IMR-90 (cell line): ENCODE data around the gene PBX3. TPM values are rescaled to one million over a fixed set of nuclear protein-coding genes. Genes with fewer than 3 reads are reported as not detected.

ENCODE experiments used
- ATAC-seq: fragments of 200-7000 bp; cut with Tn5 transposase; 2 replicates; pipeline ENCODE4 v1.9.1; 2020; ENCODE audit warnings: low read depth, mild to moderate bottlenecking, moderate library complexity
- BruUV-seq: library from RNA; stranded (reverse); fragments of 400-500 nt; replicated peaks from 2 replicates; lab custom pipeline; 2021; lab: Mats Ljungman, UMichigan
- CTCF ChIA-PET: fragments of 300-600 bp; formaldehyde crosslinking; extraction: SDS; loops from one replicate; lab custom pipeline; 2021; ENCODE audit warnings: antibody characterized with exemption; lab: Yijun Ruan, JAX
- POLR2A ChIA-PET: fragments of 300-600 bp; sonication (Branson Sonifier 250); formaldehyde crosslinking; loops from one replicate; lab custom pipeline; 2022; ENCODE audit warnings: antibody characterized with exemption; ENCODE audit not compliant: unreplicated experiment; lab: Charles Lee
- DNase-seq: peaks from one replicate; pipeline ENCODE4 v3.0.0; 2013
- H2AFZ ChIP-seq: replicated peaks from 2 replicates; pipeline ENCODE3; 2013; ENCODE audit warnings: low read length, mild to moderate bottlenecking; ENCODE audit not compliant: poor library complexity
- H2AK5ac ChIP-seq: 2 replicates; pipeline ENCODE4 v1.6.1; 2013; ENCODE audit warnings: low read depth, low read length, inconsistent platforms
- H2AK9ac ChIP-seq: replicated peaks from 2 replicates; pipeline ENCODE3; 2013; ENCODE audit warnings: mild to moderate bottlenecking, low read depth, low read length, moderate library complexity; ENCODE audit not compliant: poor library complexity
- H2BK120ac ChIP-seq: 2 replicates; pipeline ENCODE4 v1.6.1; 2013; ENCODE audit warnings: low read depth, low read length, inconsistent platforms
- H2BK15ac ChIP-seq: 3 replicates; pipeline ENCODE4 v1.6.1; 2013; ENCODE audit warnings: low read depth, low read length, inconsistent platforms
- H2BK20ac ChIP-seq: 2 replicates; pipeline ENCODE4 v1.6.1; 2013; ENCODE audit warnings: low read depth, mild to moderate bottlenecking, inconsistent platforms, low read length, moderate library complexity
- H2BK5ac ChIP-seq: 2 replicates; pipeline ENCODE4 v1.6.1; 2013; ENCODE audit warnings: mild to moderate bottlenecking, low read depth, low read length, inconsistent platforms; ENCODE audit not compliant: poor library complexity, severe bottlenecking
- H3K14ac ChIP-seq: replicated peaks from 2 replicates; pipeline ENCODE4 v1.6.1; 2013; ENCODE audit warnings: low read depth, low read length, inconsistent platforms
- H3K18ac ChIP-seq: 2 replicates; pipeline ENCODE4 v1.6.1; 2013; ENCODE audit warnings: low read depth, low read length, control low read depth
- H3K23ac ChIP-seq: 2 replicates; pipeline ENCODE4 v1.6.1; 2013; ENCODE audit warnings: low read depth, low read length, inconsistent platforms
- H3K27ac ChIP-seq: 2 replicates; pipeline ENCODE4 v1.5.1; 2013; ENCODE audit warnings: mild to moderate bottlenecking, control low read depth, low read length; ENCODE audit not compliant: insufficient read depth
- H3K27me3 ChIP-seq: 2 replicates; pipeline ENCODE4 v1.6.1; 2013; ENCODE audit warnings: low read length; ENCODE audit not compliant: control insufficient read depth, insufficient read depth
- H3K36me3 ChIP-seq: 2 replicates; pipeline ENCODE4 v1.6.1; 2013; ENCODE audit warnings: low read length, mixed read lengths; ENCODE audit not compliant: control insufficient read depth, insufficient read depth
- H3K4ac ChIP-seq: 2 replicates; pipeline ENCODE4 v1.6.1; 2013; ENCODE audit warnings: low read depth, low read length, inconsistent platforms
- H3K4me1 ChIP-seq: 2 replicates; pipeline ENCODE4 v1.6.1; 2013; ENCODE audit warnings: low read length, mixed read lengths; ENCODE audit not compliant: control insufficient read depth, insufficient read depth
- H3K4me2 ChIP-seq: 2 replicates; pipeline ENCODE4 v1.6.1; 2013; ENCODE audit warnings: low read depth, mild to moderate bottlenecking, control low read depth, low read length, moderate library complexity
- H3K4me3 ChIP-seq: 2 replicates; pipeline ENCODE4 v1.5.1; 2013; ENCODE audit warnings: low read depth, mild to moderate bottlenecking, control low read depth, low read length, moderate library complexity; ENCODE audit not compliant: insufficient read depth
- H3K56ac ChIP-seq: 2 replicates; pipeline ENCODE4 v1.6.1; 2013; ENCODE audit warnings: low read length, inconsistent platforms; ENCODE audit not compliant: insufficient read depth; ENCODE audit errors: extremely low read depth
- H3K79me1 ChIP-seq, 2 experiments: 2 replicates each; pipeline ENCODE4 v1.6.1; 2013; ENCODE audit warnings: low read length in 2 of 2, inconsistent platforms in 1 of 2, low read depth in 1 of 2
- H3K9ac ChIP-seq: 2 replicates; pipeline ENCODE4 v1.6.1; 2013; ENCODE audit warnings: low read depth, low read length, control low read depth
- H3K9me1 ChIP-seq: 2 replicates; pipeline ENCODE4 v1.6.1; 2013; ENCODE audit warnings: low read length, inconsistent platforms; ENCODE audit not compliant: insufficient read depth
- H3K9me3 ChIP-seq: 2 replicates; pipeline ENCODE4 v1.6.1; 2013; ENCODE audit warnings: low read length; ENCODE audit not compliant: control insufficient read depth, insufficient read depth
- H4K20me1 ChIP-seq: 2 replicates; pipeline ENCODE4 v1.6.1; 2013; ENCODE audit warnings: low read length, inconsistent platforms; ENCODE audit not compliant: insufficient read depth
- H4K5ac ChIP-seq: 2 replicates; pipeline ENCODE4 v1.6.1; 2013; ENCODE audit warnings: mild to moderate bottlenecking, low read depth, low read length, control low read depth
- H4K8ac ChIP-seq, 2 experiments: 2 replicates each; pipeline ENCODE4 v1.6.1; 2013; ENCODE audit warnings: low read depth in 2 of 2, low read length in 2 of 2, control low read depth in 1 of 2, inconsistent platforms in 1 of 2
- H4K91ac ChIP-seq: 2 replicates; pipeline ENCODE4 v1.6.1; 2013; ENCODE audit warnings: low read depth, low read length, inconsistent platforms; ENCODE audit not compliant: insufficient read depth
- BHLHE40 ChIP-seq: fragments of 150-350 bp; IDR thresholded peaks from 2 replicates; pipeline ENCODE4 v1.6.1; 2016; ENCODE audit warnings: mild to moderate bottlenecking, low read depth, low read length
- CEBPB ChIP-seq: IDR thresholded peaks from 2 replicates; pipeline ENCODE4 v1.6.1; 2012; ENCODE audit warnings: low read depth, low read length, improper control_type of control experiment
- CHD1 ChIP-seq: IDR thresholded peaks from 2 replicates; pipeline ENCODE4 v1.6.1; 2012; ENCODE audit warnings: low read depth, low read length, improper control_type of control experiment
- FOS ChIP-seq: fragments of 150-350 bp; IDR thresholded peaks from 2 replicates; pipeline ENCODE4 v1.6.1; 2016; ENCODE audit warnings: low read depth, low read length
- MAFK ChIP-seq: IDR thresholded peaks from 2 replicates; pipeline ENCODE4 v1.6.1; 2012; ENCODE audit warnings: low read depth, low read length, improper control_type of control experiment
- MAZ ChIP-seq: IDR thresholded peaks from 2 replicates; pipeline ENCODE4 v1.6.1; 2012; ENCODE audit warnings: low read depth, mild to moderate bottlenecking, low read length, improper control_type of control experiment, moderate library complexity, borderline replicate concordance
- MXI1 ChIP-seq: IDR thresholded peaks from 2 replicates; pipeline ENCODE4 v1.6.1; 2012; ENCODE audit warnings: low read depth, mild to moderate bottlenecking, low read length, moderate library complexity, borderline replicate concordance
- NFE2L2 ChIP-seq: fragments of 150-350 bp; IDR thresholded peaks from 2 replicates; pipeline ENCODE4 v1.6.1; 2016; ENCODE audit warnings: low read depth, mild to moderate bottlenecking, low read length
- POLR2A ChIP-seq: IDR thresholded peaks from 2 replicates; pipeline ENCODE4 v1.6.1; 2012; ENCODE audit warnings: mild to moderate bottlenecking, low read depth, low read length
- RAD21 ChIP-seq: IDR thresholded peaks from 2 replicates; pipeline ENCODE4 v1.6.1; 2012; ENCODE audit warnings: low read length, improper control_type of control experiment
- RCOR1 ChIP-seq: IDR thresholded peaks from 2 replicates; pipeline ENCODE4 v1.6.1; 2012; ENCODE audit warnings: mild to moderate bottlenecking, low read length, improper control_type of control experiment; ENCODE audit not compliant: insufficient replicate concordance
- SMC3 ChIP-seq: fragments of 150-350 bp; IDR thresholded peaks from 2 replicates; pipeline ENCODE4 v1.6.1; 2016; ENCODE audit warnings: low read depth, mild to moderate bottlenecking, antibody characterized with exemption, low read length, moderate library complexity
- WGBS, 2 experiments: methylation state at CpG; one replicate each; pipeline versions ENCODE4 v1.1.5 to v1.1.7; 2013; ENCODE audit warnings: missing lambda C conversion rate in 2 of 2; ENCODE audit not compliant: insufficient read length in 1 of 2; ENCODE audit errors: extremely low coverage in 2 of 2; 5-methylcytosine and 5-hydroxymethylcytosine counted together
- dilution Hi-C: fragments of 300-500 bp; cut with HindIII; formaldehyde crosslinking; loops from one replicate; pipeline ENCODE4 v1.14.3; 2018; ENCODE audit warnings: low sequenced_read_pairs; ENCODE audit not compliant: unreplicated experiment
- in situ Hi-C: fragments of 300-500 bp; cut with MboI; formaldehyde crosslinking; loops from 3 replicates; pipeline ENCODE4 v1.14.3; 2019; ENCODE audit warnings: low sequenced_read_pairs, inconsistent platforms, mixed read lengths
- intact Hi-C: fragments of 100-400 bp; cut with micrococcal nuclease; formaldehyde crosslinking; loops from 2 replicates; pipeline ENCODE4 v1.10.0; 2022
- polyA plus RNA-seq, 3 experiments: library from polyadenylated mRNA; depleted of rRNA; stranded (reverse); fragments of >200 nt; gene quantifications; 2 replicates each; pipeline ENCODE4 v1.2.3, GENCODE V29; 2012; ENCODE audit warnings: low replicate concordance in 1 of 3
- total RNA-seq: library from RNA; depleted of rRNA; stranded (reverse); fragments of >200 nt; gene quantifications from 2 replicates; pipeline ENCODE4 v1.2.3, GENCODE V29; 2012
- TF ChIP-seq, protein P1 (sequence below): conservative IDR thresholded peaks from 2 replicates; pipeline ENCODE4 v1.5.1; 2012; ENCODE audit warnings: mild to moderate bottlenecking, low read depth, low read length, improper control_type of control experiment
- TF ChIP-seq, protein P2 (sequence below): fragments of 150-350 bp; IDR thresholded peaks from 2 replicates; pipeline ENCODE4 v1.6.1; 2017; ENCODE audit warnings: mild to moderate bottlenecking, antibody characterized with exemption, low read length, low read depth
- TF ChIP-seq, protein P3 (sequence below): fragments of 150-350 bp; IDR thresholded peaks from 2 replicates; pipeline ENCODE4 v1.6.1; 2016; ENCODE audit warnings: low read depth, mild to moderate bottlenecking, low read length, moderate library complexity, borderline replicate concordance

PBX3 gene
- total and polyA plus RNA-seq, 2 of the 4 experiments (the other 2 are of a cell fraction): 12.0 to 15.6 TPM

DNA sequence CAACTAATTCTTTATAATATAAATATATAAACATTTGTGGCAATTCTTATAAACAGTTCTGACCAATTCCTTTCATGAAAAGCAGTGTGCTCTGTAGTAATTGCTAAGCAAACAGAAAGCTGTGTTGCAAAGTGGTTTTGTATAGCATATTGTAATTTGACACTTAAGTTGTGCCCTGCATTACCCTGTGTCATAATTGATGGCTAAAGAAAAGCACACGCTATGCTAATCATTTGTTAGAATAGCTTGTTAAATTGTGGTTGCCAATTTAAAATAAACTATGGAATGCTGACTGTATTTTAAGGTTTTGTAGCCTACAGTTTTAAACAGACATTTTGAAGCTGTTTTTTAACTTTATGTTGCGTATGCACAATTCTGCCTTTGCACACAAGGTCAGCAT lies 140.0 kb downstream of the PBX3 start:
- intact Hi-C loops (loop anchor here (5.0 kb wide), 1 partner anchor 140 kb away; the partner anchor contains the start of gene PBX3), in situ Hi-C loops (no loop called here), dilution Hi-C loops (no loop called here)
- Histone ChIP-seq H4K91ac (no peak overlapping the region), H2AK5ac (no peak overlapping the region), H3K36me3 (no peaks in the 10 kb centered on the region), H3K79me1 (peaks cover 25 to 35% of the 10 kb centered on the region in 2 experiments), H3K4me1 (peaks cover 8% of the 10 kb centered on the region), H2BK15ac (no peak overlapping the region), H3K9me1 (no peaks in the 10 kb centered on the region; the same call in 1 of the 2 replicates), H2AK9ac (no peak overlapping the region), H3K27ac (no peak overlapping the region), H4K20me1 (peaks cover 5% of the 10 kb centered on the region; the same call in 1 of the 2 replicates), H3K4me3 (no peak overlapping the region), H3K4ac (no peak overlapping the region), H2BK5ac (no peak overlapping the region), H2BK20ac (no peak overlapping the region), H3K9ac (no peak overlapping the region), H4K5ac (no peak overlapping the region), H3K14ac (no peak overlapping the region), H2AFZ (no peak overlapping the region), H3K9me3 (no peaks in the 10 kb centered on the region), H4K8ac (no peak overlapping the region), H3K56ac (no peak overlapping the region), H3K4me2 (peak overlapping the region; percentile 54; the same call in 1 of the 2 replicates), H3K18ac (no peak overlapping the region), H3K23ac (no peak overlapping the region), H3K27me3 (no peaks in the 10 kb centered on the region), H2BK120ac (no peak overlapping the region)
- ATAC-seq (peak; percentile 22; the same call in 1 of the 2 replicates), DNase-seq (peak; percentile 50)
- no peak for TF ChIP-seq SMC3
- no peak for TF ChIP-seq MXI1
- TF ChIP-seq POLR2A: no peak
- no peak for TF ChIP-seq CHD1
- TF ChIP-seq, protein P1, sequence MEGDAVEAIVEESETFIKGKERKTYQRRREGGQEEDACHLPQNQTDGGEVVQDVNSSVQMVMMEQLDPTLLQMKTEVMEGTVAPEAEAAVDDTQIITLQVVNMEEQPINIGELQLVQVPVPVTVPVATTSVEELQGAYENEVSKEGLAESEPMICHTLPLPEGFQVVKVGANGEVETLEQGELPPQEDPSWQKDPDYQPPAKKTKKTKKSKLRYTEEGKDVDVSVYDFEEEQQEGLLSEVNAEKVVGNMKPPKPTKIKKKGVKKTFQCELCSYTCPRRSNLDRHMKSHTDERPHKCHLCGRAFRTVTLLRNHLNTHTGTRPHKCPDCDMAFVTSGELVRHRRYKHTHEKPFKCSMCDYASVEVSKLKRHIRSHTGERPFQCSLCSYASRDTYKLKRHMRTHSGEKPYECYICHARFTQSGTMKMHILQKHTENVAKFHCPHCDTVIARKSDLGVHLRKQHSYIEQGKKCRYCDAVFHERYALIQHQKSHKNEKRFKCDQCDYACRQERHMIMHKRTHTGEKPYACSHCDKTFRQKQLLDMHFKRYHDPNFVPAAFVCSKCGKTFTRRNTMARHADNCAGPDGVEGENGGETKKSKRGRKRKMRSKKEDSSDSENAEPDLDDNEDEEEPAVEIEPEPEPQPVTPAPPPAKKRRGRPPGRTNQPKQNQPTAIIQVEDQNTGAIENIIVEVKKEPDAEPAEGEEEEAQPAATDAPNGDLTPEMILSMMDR: no peak
- TF ChIP-seq BHLHE40: no peak
- no peak for TF ChIP-seq RCOR1
- TF ChIP-seq, protein P2, sequence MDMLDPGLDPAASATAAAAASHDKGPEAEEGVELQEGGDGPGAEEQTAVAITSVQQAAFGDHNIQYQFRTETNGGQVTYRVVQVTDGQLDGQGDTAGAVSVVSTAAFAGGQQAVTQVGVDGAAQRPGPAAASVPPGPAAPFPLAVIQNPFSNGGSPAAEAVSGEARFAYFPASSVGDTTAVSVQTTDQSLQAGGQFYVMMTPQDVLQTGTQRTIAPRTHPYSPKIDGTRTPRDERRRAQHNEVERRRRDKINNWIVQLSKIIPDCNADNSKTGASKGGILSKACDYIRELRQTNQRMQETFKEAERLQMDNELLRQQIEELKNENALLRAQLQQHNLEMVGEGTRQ: no peak
- no peak for TF ChIP-seq NFE2L2
- no peak for TF ChIP-seq MAZ
- TF ChIP-seq FOS: no peak
- TF ChIP-seq RAD21: no peak
- TF ChIP-seq CEBPB: no peak
- TF ChIP-seq, protein P3, sequence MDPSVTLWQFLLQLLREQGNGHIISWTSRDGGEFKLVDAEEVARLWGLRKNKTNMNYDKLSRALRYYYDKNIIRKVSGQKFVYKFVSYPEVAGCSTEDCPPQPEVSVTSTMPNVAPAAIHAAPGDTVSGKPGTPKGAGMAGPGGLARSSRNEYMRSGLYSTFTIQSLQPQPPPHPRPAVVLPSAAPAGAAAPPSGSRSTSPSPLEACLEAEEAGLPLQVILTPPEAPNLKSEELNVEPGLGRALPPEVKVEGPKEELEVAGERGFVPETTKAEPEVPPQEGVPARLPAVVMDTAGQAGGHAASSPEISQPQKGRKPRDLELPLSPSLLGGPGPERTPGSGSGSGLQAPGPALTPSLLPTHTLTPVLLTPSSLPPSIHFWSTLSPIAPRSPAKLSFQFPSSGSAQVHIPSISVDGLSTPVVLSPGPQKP: no peak
- TF ChIP-seq MAFK: no peak
- WGBS, 2 experiments: 17% methylated on average over 1 of the region's 2 CpGs; no CpG with 5 or more reads in 1 of the 2 experiments
- ChIA-PET POLR2A (no interaction called here), CTCF (no interaction called here)
- no TSS peak for BruUV-seq
